OCI-LY1 (cell line): Measurements from ENCODE around the gene TNFRSF6B.

Experiments used
- EZH2 ChIP-seq: fragments of 200-600 bp; sonication (generic), shearing (Covaris generic); IDR thresholded peaks from 2 replicates; pipeline ENCODE4 v1.8.0; 2017; ENCODE audit warnings: borderline replicate concordance, mixed run types, mild to moderate bottlenecking, antibody characterized with exemption, low read length, moderate library complexity, mixed read lengths
- TF ChIP-seq, protein P1 (sequence below): fragments of 200-600 bp; sonication (generic), shearing (Covaris generic); IDR thresholded peaks from 2 replicates; pipeline ENCODE4 v1.5.1; 2017; ENCODE audit warnings: mild to moderate bottlenecking, antibody characterized with exemption, low read length, moderate library complexity, mixed read lengths

DNA sequence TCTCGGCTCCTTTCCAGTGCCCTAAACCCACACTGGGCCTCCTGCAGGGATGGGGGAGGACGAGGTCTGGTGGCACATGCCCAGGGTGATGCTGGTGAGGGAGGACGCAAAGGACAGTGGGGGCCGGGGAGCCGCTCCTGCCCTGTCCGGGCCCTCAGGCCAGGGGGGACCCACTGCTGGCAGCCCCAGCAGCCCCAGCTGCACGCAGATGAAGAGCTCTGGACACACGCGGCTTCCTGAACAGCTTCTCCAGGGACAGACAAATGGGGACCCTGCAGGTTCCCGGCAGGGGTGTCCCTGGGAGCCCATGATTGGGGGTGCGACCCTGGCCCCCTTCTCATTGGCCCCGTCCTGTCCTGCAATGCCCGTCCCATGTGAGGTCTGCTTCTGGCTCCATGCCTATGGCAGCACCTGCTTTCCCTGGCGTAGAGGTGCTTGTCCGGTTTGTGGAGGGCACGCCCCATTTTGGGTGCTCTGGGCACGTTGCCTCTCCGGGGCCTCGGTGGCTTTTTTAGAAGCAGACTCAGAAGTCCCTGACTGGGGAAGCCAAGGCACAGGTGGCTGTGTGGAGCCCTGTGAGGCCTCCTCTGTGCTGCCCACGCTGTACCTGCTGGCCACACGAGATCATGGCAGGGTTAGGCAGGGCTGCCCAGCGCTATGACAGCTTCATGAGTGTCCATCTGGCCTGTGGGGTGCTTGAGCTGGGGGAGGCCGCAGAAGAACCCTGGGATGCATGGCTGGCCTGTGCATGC is 15.4 kb upstream of the TNFRSF6B start:
- TF ChIP-seq, protein P1, sequence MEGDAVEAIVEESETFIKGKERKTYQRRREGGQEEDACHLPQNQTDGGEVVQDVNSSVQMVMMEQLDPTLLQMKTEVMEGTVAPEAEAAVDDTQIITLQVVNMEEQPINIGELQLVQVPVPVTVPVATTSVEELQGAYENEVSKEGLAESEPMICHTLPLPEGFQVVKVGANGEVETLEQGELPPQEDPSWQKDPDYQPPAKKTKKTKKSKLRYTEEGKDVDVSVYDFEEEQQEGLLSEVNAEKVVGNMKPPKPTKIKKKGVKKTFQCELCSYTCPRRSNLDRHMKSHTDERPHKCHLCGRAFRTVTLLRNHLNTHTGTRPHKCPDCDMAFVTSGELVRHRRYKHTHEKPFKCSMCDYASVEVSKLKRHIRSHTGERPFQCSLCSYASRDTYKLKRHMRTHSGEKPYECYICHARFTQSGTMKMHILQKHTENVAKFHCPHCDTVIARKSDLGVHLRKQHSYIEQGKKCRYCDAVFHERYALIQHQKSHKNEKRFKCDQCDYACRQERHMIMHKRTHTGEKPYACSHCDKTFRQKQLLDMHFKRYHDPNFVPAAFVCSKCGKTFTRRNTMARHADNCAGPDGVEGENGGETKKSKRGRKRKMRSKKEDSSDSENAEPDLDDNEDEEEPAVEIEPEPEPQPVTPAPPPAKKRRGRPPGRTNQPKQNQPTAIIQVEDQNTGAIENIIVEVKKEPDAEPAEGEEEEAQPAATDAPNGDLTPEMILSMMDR, result no peak
- no peak for TF ChIP-seq EZH2
